NCI-H226 (cell line): Measurements from ENCODE around the gene RTL10.

ENCODE experiments used
- DNase-seq: peaks from one replicate; pipeline ENCODE4 v3.0.0-alpha.2; 2015

The RTL10 gene

DNA sequence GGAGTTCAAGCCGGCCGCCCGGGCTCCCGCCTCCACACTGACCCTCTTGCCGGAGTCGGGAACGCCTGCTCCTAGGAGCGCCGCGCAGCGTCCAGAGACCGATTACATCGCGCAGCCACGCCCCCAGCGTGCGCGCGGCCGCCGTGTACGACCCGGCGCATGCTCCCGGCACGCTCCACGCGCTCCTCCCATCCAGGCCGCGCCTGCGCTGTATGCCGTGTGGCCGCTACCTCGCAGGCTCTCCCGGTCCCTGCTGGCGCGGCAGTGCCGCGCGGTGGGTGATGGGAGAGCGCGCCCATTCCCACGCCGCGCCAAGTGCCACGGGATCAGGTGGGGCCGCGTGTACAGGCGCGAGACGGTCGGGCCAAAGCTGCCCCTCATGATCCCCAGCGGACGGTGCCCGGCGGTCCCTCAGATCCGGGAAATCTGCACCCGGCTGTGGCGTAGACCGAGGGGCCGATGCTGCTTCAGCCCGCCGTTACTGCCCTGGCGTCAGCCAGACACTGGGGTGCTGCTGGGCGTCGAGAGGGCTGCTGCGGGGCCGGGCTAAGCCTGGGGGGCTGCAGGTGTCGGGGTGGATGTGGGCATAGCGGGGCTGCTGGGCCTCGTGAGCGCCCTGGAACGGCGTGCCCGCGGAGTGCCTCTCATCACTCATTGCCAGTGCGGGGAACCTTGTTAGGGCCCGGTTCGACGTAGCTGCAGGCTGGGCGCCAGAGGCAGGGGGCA is at the start of gene RTL10, which contains the start of gene GNB1L:
RTL10 (minus strand) TSS at position 97 of the 726 bp plus-strand sequence. CDS start 2,613 bp downstream, outside the sequence.
GNB1L (minus strand) TSS at position 97 of the 726 bp plus-strand sequence. CDS start 33,519 bp downstream, outside the sequence.
- DNase-seq = peak; percentile 80

- no peak for DNase-seq
These were observed 49.6 kb upstream of the RTL10 start for GRCh38 chr22:19904174-19904856.

GRCh38 chr22:19903513-19903912 is 48.8 kb upstream of the RTL10 start:
- DNase-seq = no peak

GRCh38 chr22:19903031-19903430 is 48.4 kb upstream of the RTL10 start:
- no peak for DNase-seq

DNA sequence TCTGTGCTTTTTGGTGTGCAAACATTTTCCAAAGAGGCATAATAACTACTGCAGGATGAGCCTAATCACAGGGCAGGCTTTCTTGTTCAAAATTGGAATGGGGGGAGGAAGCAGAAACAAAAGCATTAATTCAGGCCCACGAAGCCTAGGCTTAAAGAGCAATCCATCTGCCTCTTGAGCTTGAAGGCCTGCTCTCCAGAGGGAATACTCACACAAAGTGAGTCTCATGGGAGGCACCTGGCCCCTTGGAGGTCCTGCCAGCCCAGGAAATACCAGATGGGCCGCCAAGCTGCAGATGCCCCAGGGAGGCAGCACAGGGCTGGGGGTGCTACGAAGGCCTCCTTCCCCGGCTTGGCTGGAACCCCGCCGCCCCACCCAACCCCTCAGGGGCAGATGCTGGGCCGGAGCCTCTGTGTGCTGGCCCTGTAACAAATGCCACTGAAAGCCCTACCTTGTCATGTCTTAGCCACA is 47.6 kb upstream of the RTL10 start:
- DNase-seq = no peak

DNA sequence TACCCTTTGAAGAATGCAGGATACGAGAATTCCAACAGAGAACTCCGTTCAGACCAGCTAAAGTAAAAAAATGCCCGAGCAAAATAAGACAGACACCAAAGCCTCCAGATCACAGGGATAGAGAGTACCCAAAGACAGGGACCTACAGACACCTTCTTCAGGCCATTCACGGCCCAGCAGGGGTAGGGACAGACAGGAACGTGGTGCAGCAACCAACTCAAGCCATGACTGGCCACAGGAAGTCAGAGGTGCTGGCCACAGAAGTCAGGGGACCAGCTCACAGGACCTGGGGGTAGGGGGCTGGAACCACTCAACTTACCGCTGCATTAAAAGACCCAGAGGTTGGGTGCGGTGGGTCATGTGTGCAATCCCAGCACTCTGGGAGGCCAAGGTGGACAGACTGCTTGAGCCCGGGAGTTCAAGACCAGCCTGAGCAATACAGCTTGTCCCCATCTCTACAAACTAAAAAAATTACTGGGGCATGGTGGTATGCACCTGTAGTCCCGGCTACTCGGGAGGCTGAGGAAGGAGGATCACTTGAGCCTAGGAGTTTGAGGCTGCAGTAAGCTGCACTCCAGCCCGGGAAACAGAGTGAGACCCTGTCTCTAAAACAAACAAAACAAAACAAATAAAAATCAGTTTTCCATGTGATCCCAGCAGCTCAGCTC is 47.0 kb upstream of the RTL10 start:
- DNase-seq = no peak

DNA sequence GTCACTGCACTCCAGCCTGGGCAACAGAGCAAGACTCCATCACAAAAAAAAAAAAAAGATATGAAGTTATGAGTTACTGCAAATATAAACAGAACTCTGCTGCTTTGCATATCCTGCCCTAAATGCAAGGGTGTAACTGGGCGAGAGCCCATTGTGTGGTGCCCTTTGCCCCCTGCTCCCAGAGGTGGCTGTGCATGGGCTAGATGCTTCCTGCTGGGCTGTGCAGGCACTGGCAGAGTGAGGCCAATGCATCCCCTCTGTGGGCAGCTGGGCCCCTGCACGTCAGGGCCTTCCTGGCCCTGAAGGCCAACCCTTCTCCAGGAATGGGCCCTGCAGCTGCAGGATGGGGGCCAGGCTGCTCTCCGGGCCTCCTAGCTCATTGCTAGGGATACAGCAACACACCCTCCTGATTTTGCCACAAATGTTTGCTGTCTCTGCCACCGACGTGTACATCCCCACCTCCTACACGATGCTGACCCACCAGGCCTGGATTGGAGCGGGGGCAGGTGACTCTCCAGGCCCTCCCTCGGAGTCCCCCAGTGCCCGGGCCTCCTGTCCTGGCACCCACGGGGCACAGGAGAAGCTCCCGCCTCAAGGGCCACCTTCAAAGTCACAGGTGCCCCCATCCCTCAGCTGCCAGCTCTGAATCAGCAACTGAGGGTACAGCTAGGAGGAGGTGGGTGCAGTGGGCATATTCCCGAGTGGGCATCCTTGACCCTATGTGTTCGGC is 46.2 kb upstream of the RTL10 start:
- DNase-seq = no peak

DNA sequence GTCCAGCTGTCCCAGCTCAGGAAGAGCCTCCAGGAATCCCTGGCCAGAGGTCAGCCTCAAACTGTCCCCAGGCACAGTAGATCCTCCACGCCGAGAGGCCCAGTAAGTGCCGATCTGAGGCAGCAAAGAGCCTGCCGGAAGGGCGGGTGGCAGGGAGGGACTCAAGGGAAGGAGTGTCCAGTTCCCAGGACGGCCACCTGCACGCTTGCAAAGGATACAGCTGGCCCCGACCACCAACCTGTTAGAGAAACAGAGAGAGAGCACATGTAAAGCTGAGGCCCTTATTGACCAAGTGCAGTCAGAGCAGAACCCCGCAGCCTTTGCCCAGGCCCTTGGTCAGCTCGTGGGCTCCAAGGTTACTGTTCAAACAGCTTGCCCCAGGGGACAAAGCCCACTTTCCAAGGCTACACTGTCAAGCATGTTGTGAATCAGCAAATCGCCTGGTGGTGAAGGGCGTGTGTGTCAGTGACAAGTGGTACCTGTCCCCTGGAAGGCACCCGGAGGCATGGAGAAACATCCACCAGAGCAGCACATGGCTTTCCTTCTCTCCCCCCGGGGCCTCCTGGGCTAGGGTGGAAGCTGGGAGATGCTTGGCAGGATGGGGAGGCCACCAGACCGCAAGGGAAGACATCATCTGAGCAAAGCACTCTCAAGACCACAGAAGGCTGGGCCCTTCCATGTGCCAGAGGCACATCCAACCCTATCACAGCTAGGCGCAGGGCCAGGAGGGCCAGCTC is 44.3 kb upstream of the RTL10 start:
- no peak for DNase-seq

- DNase-seq = no peak
These were observed 43.5 kb upstream of the RTL10 start for GRCh38 chr22:19898145-19898544.

DNA sequence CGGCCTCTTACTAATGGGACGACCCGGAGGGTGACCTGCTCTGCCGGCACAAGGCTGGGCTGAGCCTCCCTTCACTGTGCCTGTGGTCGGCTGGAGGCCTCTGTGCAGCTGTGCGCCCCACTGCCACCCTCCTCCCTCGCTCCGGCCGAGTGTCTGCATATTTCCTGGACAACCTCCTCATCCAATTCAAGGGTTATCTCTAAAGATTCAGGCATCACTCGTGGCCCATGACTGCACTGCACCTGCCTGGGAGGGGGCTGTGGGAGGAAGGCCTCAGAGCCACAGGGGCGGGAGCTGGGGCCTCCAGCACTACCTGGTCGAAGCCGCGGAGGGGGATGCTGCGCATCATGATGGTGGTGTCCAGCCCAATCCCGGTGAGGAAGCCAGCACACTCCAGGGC is 43.1 kb upstream of the RTL10 start:
- DNase-seq = no peak

- no peak for DNase-seq
These were observed 42.1 kb upstream of the RTL10 start for GRCh38 chr22:19896665-19897355.

- no peak for DNase-seq
These were observed 40.6 kb upstream of the RTL10 start for GRCh38 chr22:19895160-19895849.

DNA sequence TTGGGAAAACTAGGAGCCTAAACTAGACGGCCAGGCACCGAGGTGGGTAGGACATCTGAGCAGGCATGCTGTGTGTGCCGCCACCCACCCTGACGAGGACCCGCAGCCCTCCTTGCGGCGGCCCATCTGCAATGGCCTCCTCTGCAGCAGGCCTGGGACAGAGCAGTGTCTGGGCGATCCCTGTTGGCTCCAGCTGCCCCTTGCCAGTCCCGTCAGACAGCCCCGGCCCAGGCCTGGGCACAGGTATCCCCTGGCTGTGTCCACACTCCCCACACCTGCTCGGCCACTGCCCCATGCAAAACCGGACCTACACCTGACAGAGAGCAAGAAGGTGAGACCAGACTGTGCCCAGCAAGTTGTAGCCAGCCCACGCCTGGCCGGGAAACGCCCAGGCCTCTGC is 38.7 kb upstream of the RTL10 start:
- DNase-seq = no peak

GRCh38 chr22:19892925-19893324 is 38.3 kb upstream of the RTL10 start:
- no peak for DNase-seq

- DNase-seq = peak; percentile 45
These were observed 37.7 kb upstream of the RTL10 start for GRCh38 chr22:19892257-19892879.

DNA sequence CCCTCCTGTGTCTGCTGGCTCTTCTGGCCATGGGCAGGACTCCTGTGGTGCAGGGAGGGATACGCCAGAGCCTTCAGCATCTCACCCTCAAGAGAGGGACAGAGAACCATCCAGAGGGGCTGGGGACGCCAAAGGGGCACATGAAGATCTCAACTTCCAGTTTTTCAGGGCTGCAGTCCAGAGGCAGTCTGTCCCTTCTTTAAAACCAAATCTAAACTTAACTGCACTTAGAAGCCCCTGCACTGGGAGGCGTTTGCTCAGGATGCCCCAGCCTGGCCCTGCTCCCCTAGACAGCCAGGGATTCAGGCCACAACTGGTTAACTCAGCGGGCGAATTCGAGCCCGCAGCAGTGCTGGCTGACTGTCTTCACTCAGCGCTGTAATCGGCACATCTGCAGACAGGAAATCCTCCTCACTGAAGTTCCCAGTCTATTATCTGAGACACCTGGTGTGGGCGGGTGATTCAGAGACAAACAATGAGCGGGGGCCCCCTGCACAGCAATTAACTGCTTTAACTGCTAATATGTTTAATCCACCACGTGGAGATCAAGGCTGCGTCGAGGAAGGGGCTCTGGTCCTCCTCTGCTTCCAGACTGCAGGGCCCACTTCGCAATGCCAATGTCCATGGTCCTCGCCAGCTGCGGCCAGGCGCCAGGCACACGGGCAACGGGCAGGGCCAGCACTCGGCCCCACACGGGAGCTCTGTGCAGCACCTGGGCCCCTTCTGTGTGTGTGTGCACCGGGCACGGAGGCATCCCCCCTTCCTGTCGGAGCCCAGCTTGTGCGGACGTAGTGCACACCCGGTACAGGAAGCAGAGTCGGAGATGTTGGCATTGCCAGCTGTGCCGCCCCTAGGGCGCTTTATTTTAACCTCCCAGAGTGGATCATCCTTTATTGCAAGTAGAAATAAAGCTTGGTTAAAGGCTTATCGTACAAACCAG is 36.9 kb upstream of the RTL10 start:
- peak; percentile 65 for DNase-seq

DNA sequence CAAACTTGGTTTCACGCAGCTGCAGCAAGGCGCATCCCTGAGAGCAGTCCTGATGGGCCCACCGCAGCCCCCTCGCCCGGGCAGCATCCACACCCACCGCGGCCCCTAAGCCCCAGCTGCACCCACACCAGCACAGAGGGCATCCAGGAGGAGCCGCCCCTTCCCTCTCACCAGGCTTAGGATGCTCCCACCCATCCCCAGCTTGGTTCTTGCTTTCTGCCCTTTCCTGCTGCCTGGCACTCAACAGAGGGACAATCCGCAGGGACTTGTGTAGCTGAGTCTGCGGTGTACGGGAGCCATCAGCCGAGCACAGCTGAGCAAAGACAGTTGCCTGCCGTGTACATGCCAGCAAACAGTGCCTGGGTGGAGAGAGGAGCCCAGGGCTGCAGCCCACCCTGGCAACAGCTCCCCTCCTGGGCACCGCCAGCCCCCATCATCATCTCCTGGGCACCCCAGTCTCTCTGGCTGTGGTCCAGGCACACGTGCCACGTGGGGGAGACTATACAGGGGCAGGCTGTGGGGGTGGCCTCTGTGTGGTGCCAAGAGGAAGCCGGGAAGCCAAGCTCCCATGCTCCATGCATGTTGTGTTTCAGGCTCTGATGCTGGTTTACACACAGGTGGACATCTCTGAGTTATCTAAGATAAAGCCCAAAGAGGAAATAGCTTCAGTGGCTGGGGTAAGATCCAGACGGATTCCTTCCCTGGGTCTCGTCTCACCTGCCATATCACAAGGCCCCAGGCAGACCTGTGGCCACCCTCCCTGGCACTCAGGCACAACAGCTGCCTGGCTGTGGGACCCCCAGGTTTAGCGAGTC is 36.0 kb upstream of the RTL10 start:
- DNase-seq = no peak

DNA sequence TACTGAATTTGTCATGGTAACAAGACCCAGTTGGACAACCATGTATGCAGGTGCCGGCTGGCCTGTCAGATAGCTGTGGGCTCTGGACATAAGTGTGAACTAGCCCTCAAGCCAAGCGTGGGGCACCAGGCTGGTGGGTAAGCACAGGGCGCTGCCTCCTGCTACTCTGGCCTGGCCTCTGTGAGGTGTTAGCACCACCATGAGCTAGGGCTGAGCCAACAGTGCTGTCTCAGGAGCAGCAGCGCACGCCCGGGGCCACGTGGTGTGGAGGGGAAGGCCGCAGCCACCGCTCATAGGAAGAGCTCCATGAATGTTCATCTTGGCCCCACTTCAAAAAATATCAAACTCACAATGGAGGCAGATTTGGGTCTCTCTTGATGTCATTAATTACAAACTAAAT is 35.3 kb upstream of the RTL10 start:
- no peak for DNase-seq
